ENCODE results near the gene LMO1. TPM values are rescaled to one million over a fixed set of nuclear protein-coding genes. Genes with fewer than 3 reads are reported as not detected.
A peak's percentile ranks its signal among the peaks of the same experiment; 100 is the strongest.

LMO1 gene
- total RNA-seq, 1 experiment from 2014 or later, result not detected

- H3K27me3 ChIP-seq, result peaks cover 14% of the 10 kb centered on the region
- no peak for DNase-seq
- H3K4me3 ChIP-seq, result no peak overlapping the region
- peaks cover 7% of the 10 kb centered on the region for H3K9me3 ChIP-seq
- H3K36me3 ChIP-seq, result no peaks in the 10 kb centered on the region
Observed at GRCh38 chr11:8273287-8273686, 9.6 kb upstream of the LMO1 start.

DNA sequence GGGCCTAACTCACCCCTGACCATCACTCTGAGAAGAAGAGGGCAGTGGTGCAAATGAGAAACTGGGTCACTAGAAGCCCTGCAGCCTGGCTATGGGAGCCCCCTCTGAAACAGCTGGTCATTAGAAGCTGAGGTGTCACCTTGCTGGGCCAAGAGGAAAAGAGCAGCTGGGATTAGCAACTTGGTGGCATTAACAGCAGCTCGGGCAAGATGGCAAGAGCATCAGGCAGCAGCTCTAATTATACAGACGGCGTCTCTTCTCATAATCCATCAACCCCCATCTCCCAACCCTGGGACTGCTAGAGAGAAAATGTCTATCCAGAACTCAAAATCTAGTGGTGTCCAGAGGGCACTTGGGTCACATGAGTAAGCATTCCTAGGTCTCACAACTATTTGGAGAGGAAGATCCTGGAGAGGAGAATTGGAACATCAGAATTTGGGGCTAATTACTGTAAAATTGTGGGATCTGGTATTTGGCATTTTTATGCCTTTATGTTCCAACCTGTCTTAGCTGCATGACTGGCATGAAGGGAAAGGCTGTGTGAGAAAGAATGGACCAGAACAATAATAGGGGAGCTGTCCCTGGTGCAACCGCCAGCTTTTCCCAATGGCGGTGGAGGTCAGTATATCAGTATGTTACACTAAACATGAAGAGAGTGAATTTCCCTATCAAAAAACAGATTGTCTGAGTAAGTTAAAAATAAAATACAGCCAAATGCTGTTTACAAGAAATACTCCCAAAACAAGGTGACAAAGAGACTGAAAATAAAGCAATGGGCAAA, 7.6 kb upstream of the LMO1 start:
- Histone ChIP-seq H3K27me3 (peaks cover 23% of the 10 kb centered on the region), H3K4me3 (no peak overlapping the region), H3K36me3 (no peaks in the 10 kb centered on the region), H3K9me3 (peaks cover 7% of the 10 kb centered on the region)
- DNase-seq, result no peak

GRCh38 chr11:8269636-8270035, 6.0 kb upstream of the LMO1 start:
- DNase-seq, result no peak
- Histone ChIP-seq H3K4me3 (no peak overlapping the region), H3K27me3 (peaks cover 25% of the 10 kb centered on the region), H3K36me3 (no peaks in the 10 kb centered on the region), H3K9me3 (peaks cover 7% of the 10 kb centered on the region)

DNA sequence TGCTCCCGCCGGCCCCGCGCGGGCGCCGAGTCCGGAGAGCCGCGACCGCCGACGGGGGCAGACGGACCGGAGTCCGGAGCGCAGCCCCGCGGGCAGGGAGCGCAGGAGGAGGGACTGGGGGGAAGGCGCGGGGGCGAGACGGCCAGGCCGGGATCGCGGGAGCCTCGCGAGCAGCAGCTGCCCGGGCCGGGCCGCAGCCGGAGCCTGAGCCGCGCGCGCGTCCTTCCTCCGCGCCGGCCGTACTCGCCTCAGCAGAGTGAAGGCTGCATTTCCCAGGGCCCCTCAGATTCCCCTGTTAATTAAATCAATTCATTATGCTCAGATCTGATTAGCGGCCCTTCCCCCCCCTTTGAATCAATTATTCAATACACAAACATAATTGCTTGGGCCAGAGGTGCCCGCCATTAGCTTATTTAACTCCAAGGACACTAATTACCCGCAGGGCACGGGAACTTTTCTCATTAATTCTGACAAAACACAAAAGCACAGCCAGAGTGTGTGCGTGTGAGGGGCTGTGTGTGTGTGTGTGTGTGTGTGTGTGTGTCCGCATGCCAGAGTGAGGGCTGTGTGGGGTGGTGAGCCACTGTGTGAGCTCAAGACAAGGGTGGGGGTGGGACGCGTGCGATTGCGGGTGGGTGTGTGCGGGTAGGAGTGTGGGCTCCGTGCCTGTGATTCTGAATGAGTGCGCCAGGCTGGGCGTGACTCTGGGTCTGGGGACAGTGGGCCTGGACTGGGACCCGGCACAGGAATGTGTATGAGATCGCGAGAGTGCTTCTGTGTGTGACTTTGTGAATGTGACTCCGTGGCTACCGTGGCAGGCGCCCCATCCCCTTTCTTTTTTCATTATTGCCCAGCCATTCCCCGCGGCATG, 5.1 kb upstream of the LMO1 start:
- H3K4me3 ChIP-seq, result no peak overlapping the region
- no peaks in the 10 kb centered on the region for H3K36me3 ChIP-seq
- no peaks in the 10 kb centered on the region; the same call in 1 of the 2 replicates for H3K9me3 ChIP-seq
- H3K27me3 ChIP-seq, result peaks cover 28% of the 10 kb centered on the region
- peak; percentile 30 for DNase-seq

- peak; percentile 22 for DNase-seq
- Histone ChIP-seq H3K27me3 (peaks cover 30% of the 10 kb centered on the region), H3K4me3 (peak overlapping the region; percentile 27), H3K36me3 (no peaks in the 10 kb centered on the region), H3K9me3 (no peaks in the 10 kb centered on the region)
Observed at GRCh38 chr11:8267831-8268529, 4.3 kb upstream of the LMO1 start.

DNA sequence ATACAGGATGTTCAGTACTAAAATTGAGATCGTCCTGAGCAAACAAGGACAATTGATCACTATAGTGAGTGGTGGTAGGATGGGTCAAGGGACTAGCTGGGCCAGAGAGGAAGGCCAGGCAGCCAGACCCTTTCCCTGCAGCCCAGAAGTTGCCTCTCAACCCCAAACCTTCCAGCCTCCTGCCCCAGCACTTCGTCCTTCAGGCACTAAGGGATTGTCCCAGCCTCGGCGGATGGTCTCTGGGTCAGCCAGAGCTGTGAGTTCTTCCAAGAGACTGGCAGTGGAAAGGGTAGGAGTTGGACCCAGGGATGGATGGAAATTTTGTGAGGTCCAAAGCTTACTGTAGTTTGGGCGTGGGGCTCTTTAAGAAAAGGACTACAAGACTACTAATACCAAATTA, 3.6 kb upstream of the LMO1 start:
- no peaks in the 10 kb centered on the region for H3K9me3 ChIP-seq
- no peak for DNase-seq
- H3K4me3 ChIP-seq, result no peak overlapping the region
- no peaks in the 10 kb centered on the region for H3K36me3 ChIP-seq
- peaks cover 35% of the 10 kb centered on the region for H3K27me3 ChIP-seq

DNA sequence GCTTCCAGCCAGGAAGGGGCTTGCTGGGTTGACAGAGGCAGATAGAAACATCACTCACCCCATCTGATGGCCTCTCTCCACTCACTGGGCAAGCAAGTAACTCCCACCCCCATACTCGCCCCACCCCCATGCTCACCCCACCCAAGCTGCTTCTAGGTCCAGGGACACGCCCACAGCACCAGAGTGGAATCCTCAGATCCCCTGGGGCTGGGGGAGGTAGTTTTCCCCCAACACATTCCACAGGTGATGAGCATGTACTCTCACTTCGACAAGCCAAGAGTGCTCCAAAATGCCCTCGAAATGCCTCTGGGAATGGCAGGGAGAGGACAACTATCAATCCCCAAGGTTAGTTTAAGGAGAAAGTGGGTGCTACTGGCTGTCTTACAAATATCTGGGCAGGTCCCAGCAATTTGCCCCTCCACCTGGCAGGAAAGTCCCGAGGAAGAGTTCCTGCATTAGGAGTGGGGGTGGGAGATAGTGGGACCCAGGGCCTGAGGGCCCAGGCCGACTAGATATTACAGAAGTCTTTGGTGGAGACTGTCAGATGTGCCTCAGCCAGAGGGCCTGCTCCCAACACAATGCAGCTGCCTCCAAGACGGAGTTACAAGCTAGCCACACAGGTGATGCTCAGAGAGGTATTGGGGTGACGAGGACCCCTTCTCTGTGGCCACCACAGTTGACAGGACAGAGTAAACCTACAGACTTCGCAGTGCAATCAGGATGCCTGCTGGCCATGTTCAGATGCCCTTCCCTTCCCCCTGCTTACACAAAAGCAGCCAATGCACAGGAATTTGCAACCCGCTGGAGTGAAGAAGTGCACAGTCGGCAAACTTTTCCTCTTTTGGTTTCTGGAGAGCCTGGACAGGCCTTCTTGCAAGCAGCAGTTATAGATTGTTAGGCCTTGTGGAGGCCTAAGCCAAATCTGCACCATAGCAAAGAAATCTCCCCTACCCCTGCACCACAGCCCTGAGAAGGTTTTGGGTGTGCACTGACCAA, 2.9 kb upstream of the LMO1 start:
- Histone ChIP-seq H3K36me3 (no peaks in the 10 kb centered on the region), H3K9me3 (no peaks in the 10 kb centered on the region), H3K4me3 (no peak overlapping the region), H3K27me3 (peaks cover 31% of the 10 kb centered on the region)
- no peak for DNase-seq

GRCh38 chr11:8265681-8266241, 2.1 kb upstream of the LMO1 start:
- peaks cover 31% of the 10 kb centered on the region for H3K27me3 ChIP-seq
- H3K36me3 ChIP-seq, result no peaks in the 10 kb centered on the region
- H3K4me3 ChIP-seq, result no peak overlapping the region
- no peaks in the 10 kb centered on the region for H3K9me3 ChIP-seq
- DNase-seq, result no peak

DNA sequence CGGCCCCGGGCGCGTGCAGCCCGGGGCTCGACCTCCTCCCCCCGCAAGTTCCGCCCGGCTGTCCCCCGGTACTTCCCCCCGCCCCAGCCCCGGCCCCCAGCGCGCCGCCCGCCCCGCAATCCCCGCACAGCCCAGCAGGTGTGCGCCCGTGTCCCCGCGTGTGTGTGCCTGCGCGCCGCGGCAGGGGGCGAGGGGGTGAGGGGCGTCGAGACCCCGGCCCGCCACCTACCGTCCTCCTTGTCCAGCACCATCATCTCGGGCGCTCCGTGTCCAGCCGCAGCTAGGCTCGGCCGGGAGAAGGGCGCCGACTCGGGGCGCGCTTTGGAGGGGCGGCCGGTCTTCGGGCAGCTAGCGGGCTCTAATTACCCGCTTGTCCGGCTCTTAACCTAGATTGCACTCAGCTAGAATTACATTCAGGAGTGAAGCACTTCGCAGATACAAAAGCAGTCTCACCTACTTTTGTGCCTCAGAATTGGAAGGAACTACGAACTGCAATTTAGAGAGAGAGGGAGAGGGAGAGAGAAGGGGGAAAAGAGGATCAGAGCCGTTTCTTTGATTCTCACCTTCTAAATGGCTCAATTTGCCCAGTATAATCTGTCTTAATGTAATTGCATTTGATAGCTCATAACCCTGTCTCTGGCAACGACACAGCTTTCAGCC, 439 bp downstream of the LMO1 start:
- H3K4me3 ChIP-seq, result no peak overlapping the region
- DNase-seq, result no peak
- no peaks in the 10 kb centered on the region for H3K36me3 ChIP-seq
- H3K27me3 ChIP-seq, result peaks cover 23% of the 10 kb centered on the region
- H3K9me3 ChIP-seq, result no peaks in the 10 kb centered on the region

GRCh38 chr11:8262552-8263108, 1.0 kb downstream of the LMO1 start:
- peaks cover 17% of the 10 kb centered on the region for H3K27me3 ChIP-seq
- H3K9me3 ChIP-seq, result no peaks in the 10 kb centered on the region
- peak; percentile 61 for DNase-seq
- peak overlapping the region; percentile 28 for H3K4me3 ChIP-seq
- no peaks in the 10 kb centered on the region for H3K36me3 ChIP-seq

DNA sequence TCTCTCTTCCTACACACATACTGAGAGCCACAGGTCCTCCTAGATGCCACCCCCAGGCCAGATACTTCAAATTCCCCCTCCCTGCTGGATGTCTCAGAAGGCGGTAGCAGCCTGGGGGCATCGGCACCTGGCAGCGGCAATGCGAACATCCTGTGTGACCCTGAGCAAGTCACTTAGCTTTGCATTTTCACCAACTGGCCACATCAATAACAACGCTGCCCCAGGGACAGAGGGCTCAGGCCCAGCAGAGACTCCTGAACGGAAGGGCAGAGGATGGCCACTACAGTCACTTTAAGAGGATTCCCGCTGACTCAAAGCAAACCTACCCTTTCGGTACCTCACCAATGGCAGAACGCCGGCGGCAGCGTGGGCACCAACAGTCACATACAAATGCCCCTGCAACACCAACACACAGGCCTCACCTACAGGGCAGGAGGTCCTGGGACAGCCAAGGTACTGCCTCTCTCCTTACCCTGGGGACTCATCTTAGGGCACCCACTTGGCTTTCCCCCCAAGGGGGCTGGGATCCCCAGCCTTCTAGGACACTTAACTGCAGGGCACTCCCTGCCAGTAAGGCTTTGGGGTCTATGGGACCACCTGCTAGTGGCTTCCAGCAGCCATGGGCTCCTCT, 1.6 kb downstream of the LMO1 start:
- Histone ChIP-seq H3K27me3 (peaks cover 14% of the 10 kb centered on the region), H3K36me3 (no peaks in the 10 kb centered on the region), H3K4me3 (no peak overlapping the region), H3K9me3 (no peaks in the 10 kb centered on the region)
- no peak for DNase-seq

- no peaks in the 10 kb centered on the region for H3K9me3 ChIP-seq
- DNase-seq, result no peak
- H3K4me3 ChIP-seq, result no peak overlapping the region
- H3K27me3 ChIP-seq, result peaks cover 14% of the 10 kb centered on the region
- no peaks in the 10 kb centered on the region for H3K36me3 ChIP-seq
Observed at GRCh38 chr11:8261291-8261690, 2.4 kb downstream of the LMO1 start.

GRCh38 chr11:8260202-8260966, 3.3 kb downstream of the LMO1 start:
- no peak for DNase-seq
- H3K9me3 ChIP-seq, result no peaks in the 10 kb centered on the region
- H3K36me3 ChIP-seq, result no peaks in the 10 kb centered on the region
- peaks cover 14% of the 10 kb centered on the region for H3K27me3 ChIP-seq
- H3K4me3 ChIP-seq, result no peak overlapping the region

DNA sequence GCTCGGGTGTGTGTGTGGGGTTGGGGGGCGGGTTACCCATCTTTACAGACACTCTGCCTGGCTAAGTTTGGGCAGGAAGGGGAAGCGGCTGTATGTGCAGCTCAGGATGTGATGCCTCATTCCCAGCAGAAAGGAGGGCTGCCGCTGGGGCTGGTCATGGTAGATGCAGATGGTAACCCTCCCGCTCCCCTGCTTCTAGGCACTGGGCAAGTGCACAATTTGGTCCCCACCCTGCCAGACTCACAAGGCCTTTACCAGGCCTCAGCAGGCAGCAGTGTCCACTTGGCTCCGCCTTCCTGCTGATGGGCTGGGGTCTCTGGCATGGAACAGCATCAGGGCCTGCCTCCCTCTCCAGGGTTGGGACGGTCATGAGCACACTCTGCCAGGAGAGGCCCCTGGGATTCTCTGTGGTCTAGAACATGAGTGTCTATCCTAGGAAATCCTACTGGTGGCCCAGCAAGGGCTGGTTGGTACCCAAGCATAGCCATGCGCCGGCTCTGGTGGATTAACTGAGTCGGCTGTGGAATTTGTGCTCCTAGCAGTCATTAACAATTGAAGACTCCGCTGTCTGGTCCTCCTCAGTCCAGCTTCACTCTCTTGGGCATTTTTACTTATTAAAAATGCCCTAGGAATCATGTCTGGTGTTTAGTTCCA, 4.2 kb downstream of the LMO1 start:
- DNase-seq, result peak; percentile 25
- Histone ChIP-seq H3K9me3 (no peaks in the 10 kb centered on the region), H3K4me3 (no peak overlapping the region), H3K27me3 (peaks cover 11% of the 10 kb centered on the region), H3K36me3 (no peaks in the 10 kb centered on the region)
